ENCODE data around the gene NAALADL2.

DNA sequence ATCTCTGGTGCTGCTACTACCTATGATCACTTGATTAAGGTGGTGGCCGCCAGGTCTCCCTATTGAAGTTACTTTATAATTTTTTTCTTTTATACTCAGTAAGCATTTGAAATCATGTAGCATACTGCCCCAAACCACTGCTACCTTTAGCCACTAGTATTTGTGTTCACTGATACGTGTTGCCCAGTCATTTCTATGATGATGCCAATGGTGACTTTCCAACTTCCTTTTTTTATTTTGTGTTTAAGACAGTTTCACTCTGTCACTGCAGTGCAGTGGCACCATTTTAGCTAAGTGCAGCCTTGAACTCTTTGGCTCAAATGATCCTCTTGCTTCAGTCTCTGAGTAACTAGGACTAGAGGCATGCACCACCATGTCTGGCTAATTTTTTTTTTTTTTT, 598.2 kb downstream of the NAALADL2 start:
- TF ChIP-seq, protein P1, sequence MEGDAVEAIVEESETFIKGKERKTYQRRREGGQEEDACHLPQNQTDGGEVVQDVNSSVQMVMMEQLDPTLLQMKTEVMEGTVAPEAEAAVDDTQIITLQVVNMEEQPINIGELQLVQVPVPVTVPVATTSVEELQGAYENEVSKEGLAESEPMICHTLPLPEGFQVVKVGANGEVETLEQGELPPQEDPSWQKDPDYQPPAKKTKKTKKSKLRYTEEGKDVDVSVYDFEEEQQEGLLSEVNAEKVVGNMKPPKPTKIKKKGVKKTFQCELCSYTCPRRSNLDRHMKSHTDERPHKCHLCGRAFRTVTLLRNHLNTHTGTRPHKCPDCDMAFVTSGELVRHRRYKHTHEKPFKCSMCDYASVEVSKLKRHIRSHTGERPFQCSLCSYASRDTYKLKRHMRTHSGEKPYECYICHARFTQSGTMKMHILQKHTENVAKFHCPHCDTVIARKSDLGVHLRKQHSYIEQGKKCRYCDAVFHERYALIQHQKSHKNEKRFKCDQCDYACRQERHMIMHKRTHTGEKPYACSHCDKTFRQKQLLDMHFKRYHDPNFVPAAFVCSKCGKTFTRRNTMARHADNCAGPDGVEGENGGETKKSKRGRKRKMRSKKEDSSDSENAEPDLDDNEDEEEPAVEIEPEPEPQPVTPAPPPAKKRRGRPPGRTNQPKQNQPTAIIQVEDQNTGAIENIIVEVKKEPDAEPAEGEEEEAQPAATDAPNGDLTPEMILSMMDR (IDR thresholded peaks at IDR 0.05 in 4 of 5, conservative IDR thresholded peaks at IDR 0.05 in 1 of 5) = no peak
- TF ChIP-seq POLR2A (IDR thresholded peaks at IDR 0.05) = no peak

All from gastrocnemius medialis (tissue), 4 donors.